Measurements from ENCODE around the gene NOS3.

The NOS3 gene

DNA sequence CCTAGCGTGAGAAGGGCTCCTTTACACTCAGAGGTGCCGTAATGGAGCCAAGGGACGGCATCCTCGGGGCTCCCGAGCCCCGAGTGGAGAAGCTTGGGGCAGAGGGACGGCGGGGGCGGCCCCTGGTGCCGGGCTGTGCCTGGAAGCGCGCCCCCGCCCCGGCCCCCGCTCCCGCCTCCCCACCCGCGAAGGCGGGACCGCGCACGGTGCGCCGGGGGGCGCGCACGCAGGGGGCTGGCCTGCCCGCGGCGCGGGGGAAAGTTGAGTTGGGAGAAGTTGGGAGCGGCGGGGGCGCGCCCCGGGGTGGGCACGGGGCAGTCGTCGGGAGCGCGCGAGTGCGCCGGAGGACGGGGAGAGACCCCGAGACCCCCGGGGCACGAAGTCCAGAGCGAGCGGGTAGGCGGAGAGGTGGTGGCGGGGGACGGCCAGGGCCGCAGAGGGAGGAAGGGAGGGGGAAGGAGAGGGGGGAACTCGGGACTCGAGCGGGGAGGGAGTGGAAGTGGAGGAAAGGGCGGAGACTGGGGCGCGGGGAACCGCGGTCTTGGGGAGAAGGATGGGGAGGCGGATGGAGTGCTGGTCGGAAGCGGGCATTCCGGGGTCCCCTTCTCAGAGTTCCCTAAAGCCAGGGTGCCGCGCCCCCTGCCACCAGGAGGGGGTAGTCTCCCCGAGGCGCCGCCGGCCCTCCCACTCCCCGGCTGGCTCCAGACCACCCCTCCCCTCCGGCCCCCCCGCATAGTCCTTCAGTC lies 68.7 kb downstream of the NOS3 start, which contains the start of gene SLC4A2 (continued):
- TF ChIP-seq, protein P1, sequence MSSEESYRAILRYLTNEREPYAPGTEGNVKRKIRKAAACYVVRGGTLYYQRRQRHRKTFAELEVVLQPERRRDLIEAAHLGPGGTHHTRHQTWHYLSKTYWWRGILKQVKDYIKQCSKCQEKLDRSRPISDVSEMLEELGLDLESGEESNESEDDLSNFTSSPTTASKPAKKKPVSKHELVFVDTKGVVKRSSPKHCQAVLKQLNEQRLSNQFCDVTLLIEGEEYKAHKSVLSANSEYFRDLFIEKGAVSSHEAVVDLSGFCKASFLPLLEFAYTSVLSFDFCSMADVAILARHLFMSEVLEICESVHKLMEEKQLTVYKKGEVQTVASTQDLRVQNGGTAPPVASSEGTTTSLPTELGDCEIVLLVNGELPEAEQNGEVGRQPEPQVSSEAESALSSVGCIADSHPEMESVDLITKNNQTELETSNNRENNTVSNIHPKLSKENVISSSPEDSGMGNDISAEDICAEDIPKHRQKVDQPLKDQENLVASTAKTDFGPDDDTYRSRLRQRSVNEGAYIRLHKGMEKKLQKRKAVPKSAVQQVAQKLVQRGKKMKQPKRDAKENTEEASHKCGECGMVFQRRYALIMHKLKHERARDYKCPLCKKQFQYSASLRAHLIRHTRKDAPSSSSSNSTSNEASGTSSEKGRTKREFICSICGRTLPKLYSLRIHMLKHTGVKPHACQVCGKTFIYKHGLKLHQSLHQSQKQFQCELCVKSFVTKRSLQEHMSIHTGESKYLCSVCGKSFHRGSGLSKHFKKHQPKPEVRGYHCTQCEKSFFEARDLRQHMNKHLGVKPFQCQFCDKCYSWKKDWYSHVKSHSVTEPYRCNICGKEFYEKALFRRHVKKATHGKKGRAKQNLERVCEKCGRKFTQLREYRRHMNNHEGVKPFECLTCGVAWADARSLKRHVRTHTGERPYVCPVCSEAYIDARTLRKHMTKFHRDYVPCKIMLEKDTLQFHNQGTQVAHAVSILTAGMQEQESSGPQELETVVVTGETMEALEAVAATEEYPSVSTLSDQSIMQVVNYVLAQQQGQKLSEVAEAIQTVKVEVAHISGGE (tag by site-specific recombination; conservative IDR thresholded peaks at IDR 0.05; ENCODE audit: low read depth) = peak; percentile 66
- TF ChIP-seq, protein P2, sequence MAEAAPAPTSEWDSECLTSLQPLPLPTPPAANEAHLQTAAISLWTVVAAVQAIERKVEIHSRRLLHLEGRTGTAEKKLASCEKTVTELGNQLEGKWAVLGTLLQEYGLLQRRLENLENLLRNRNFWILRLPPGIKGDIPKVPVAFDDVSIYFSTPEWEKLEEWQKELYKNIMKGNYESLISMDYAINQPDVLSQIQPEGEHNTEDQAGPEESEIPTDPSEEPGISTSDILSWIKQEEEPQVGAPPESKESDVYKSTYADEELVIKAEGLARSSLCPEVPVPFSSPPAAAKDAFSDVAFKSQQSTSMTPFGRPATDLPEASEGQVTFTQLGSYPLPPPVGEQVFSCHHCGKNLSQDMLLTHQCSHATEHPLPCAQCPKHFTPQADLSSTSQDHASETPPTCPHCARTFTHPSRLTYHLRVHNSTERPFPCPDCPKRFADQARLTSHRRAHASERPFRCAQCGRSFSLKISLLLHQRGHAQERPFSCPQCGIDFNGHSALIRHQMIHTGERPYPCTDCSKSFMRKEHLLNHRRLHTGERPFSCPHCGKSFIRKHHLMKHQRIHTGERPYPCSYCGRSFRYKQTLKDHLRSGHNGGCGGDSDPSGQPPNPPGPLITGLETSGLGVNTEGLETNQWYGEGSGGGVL (tag by site-specific recombination; IDR thresholded peaks at IDR 0.05) = peak; percentile 99
- TF ChIP-seq KLF16 (tag by site-specific recombination; IDR thresholded peaks at IDR 0.05) (peak; percentile 73; the same call in 1 of the 2 replicates), KLF1 (tag by site-specific recombination; IDR thresholded peaks at IDR 0.05) (peak; percentile 59), ZNF433 (tag by site-specific recombination; IDR thresholded peaks at IDR 0.05; ENCODE audit: low read depth) (no peak), KLF8 (tag by site-specific recombination; IDR thresholded peaks at IDR 0.05) (peak; percentile 68), ZNF664 (tag by site-specific recombination; IDR thresholded peaks at IDR 0.05) (no peak), ZNF571 (tag by site-specific recombination; IDR thresholded peaks at IDR 0.05) (no peak), WT1 (tag by site-specific recombination; IDR thresholded peaks at IDR 0.05) (peak; percentile 65), SP2 (tag by site-specific recombination; IDR thresholded peaks at IDR 0.05) (peak; percentile 59), ZNF747 (tag by site-specific recombination; IDR thresholded peaks at IDR 0.05) (no peak), ZNF610 (tag by site-specific recombination; IDR thresholded peaks at IDR 0.05; ENCODE audit: borderline replicate concordance) (no peak), ZNF423 (tag by site-specific recombination; IDR thresholded peaks at IDR 0.05) (peak; percentile 63; the same call in 1 of the 2 replicates), ZBTB7A (tag by site-specific recombination; IDR thresholded peaks at IDR 0.05; ENCODE audit: low read depth) (peak; percentile 62; the same call in 1 of the 2 replicates), ZNF701 (tag by site-specific recombination; IDR thresholded peaks at IDR 0.05) (no peak), GLIS2 (tag by site-specific recombination; IDR thresholded peaks at IDR 0.05) (peak; percentile 88; the same call in 1 of the 2 replicates), OSR2 (tag by site-specific recombination; IDR thresholded peaks at IDR 0.05) (no peak), PRDM1 (tag by site-specific recombination; IDR thresholded peaks at IDR 0.05) (no peak), ZNF76 (tag by site-specific recombination; IDR thresholded peaks at IDR 0.05; ENCODE audit: borderline replicate concordance, low read depth) (peak; percentile 65; the same call in 1 of the 2 replicates)
- TF ChIP-seq, protein P3, sequence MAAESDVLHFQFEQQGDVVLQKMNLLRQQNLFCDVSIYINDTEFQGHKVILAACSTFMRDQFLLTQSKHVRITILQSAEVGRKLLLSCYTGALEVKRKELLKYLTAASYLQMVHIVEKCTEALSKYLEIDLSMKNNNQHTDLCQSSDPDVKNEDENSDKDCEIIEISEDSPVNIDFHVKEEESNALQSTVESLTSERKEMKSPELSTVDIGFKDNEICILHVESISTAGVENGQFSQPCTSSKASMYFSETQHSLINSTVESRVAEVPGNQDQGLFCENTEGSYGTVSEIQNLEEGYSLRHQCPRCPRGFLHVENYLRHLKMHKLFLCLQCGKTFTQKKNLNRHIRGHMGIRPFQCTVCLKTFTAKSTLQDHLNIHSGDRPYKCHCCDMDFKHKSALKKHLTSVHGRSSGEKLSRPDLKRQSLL (tag by site-specific recombination; IDR thresholded peaks at IDR 0.05) = no peak
- TF ChIP-seq, protein P4, sequence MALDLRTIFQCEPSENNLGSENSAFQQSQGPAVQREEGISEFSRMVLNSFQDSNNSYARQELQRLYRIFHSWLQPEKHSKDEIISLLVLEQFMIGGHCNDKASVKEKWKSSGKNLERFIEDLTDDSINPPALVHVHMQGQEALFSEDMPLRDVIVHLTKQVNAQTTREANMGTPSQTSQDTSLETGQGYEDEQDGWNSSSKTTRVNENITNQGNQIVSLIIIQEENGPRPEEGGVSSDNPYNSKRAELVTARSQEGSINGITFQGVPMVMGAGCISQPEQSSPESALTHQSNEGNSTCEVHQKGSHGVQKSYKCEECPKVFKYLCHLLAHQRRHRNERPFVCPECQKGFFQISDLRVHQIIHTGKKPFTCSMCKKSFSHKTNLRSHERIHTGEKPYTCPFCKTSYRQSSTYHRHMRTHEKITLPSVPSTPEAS (tag by site-specific recombination; IDR thresholded peaks at IDR 0.05) = no peak
- TF ChIP-seq, protein P5, sequence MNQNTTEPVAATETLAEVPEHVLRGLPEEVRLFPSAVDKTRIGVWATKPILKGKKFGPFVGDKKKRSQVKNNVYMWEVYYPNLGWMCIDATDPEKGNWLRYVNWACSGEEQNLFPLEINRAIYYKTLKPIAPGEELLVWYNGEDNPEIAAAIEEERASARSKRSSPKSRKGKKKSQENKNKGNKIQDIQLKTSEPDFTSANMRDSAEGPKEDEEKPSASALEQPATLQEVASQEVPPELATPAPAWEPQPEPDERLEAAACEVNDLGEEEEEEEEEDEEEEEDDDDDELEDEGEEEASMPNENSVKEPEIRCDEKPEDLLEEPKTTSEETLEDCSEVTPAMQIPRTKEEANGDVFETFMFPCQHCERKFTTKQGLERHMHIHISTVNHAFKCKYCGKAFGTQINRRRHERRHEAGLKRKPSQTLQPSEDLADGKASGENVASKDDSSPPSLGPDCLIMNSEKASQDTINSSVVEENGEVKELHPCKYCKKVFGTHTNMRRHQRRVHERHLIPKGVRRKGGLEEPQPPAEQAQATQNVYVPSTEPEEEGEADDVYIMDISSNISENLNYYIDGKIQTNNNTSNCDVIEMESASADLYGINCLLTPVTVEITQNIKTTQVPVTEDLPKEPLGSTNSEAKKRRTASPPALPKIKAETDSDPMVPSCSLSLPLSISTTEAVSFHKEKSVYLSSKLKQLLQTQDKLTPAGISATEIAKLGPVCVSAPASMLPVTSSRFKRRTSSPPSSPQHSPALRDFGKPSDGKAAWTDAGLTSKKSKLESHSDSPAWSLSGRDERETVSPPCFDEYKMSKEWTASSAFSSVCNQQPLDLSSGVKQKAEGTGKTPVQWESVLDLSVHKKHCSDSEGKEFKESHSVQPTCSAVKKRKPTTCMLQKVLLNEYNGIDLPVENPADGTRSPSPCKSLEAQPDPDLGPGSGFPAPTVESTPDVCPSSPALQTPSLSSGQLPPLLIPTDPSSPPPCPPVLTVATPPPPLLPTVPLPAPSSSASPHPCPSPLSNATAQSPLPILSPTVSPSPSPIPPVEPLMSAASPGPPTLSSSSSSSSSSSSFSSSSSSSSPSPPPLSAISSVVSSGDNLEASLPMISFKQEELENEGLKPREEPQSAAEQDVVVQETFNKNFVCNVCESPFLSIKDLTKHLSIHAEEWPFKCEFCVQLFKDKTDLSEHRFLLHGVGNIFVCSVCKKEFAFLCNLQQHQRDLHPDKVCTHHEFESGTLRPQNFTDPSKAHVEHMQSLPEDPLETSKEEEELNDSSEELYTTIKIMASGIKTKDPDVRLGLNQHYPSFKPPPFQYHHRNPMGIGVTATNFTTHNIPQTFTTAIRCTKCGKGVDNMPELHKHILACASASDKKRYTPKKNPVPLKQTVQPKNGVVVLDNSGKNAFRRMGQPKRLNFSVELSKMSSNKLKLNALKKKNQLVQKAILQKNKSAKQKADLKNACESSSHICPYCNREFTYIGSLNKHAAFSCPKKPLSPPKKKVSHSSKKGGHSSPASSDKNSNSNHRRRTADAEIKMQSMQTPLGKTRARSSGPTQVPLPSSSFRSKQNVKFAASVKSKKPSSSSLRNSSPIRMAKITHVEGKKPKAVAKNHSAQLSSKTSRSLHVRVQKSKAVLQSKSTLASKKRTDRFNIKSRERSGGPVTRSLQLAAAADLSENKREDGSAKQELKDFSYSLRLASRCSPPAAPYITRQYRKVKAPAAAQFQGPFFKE (tag by site-specific recombination; IDR thresholded peaks at IDR 0.05; ENCODE audit: borderline replicate concordance) = no peak
- TF ChIP-seq, protein P6, sequence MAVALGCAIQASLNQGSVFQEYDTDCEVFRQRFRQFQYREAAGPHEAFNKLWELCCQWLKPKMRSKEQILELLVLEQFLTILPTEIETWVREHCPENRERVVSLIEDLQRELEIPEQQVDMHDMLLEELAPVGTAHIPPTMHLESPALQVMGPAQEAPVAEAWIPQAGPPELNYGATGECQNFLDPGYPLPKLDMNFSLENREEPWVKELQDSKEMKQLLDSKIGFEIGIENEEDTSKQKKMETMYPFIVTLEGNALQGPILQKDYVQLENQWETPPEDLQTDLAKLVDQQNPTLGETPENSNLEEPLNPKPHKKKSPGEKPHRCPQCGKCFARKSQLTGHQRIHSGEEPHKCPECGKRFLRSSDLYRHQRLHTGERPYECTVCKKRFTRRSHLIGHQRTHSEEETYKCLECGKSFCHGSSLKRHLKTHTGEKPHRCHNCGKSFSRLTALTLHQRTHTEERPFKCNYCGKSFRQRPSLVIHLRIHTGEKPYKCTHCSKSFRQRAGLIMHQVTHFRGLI (tag by site-specific recombination; IDR thresholded peaks at IDR 0.05) = no peak
- TF ChIP-seq, protein P7, sequence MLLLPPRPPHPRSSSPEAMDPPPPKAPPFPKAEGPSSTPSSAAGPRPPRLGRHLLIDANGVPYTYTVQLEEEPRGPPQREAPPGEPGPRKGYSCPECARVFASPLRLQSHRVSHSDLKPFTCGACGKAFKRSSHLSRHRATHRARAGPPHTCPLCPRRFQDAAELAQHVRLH (tag by site-specific recombination; IDR thresholded peaks at IDR 0.05) = no peak

Measured in HEK293 (cell line).